Gastrocnemius medialis (tissue), 4 donors: Measurements from ENCODE around the gene NUDC. TPM values are rescaled to one million over a fixed set of nuclear protein-coding genes. Genes with fewer than 3 reads are reported as not detected.

Source experiments
- ATAC-seq, 2 donors: fragments of 150-250 bp; one replicate each; pipeline ENCODE4 v1.9.1; 2016
- DNase-seq, 2 donors: peaks; one replicate each; pipeline ENCODE4 v3.0.0-alpha.2; 2019
- H3K27ac ChIP-seq, 4 donors: fragments of 200-600 bp; sonication (generic); 1 replicate in 1 of 4; 2 replicates in 3 of 4; pipeline ENCODE4 v1.5.1; 2016 to 2018; ENCODE audit warnings: mild to moderate bottlenecking in 2 of 4, moderate library complexity in 1 of 4
- H3K27me3 ChIP-seq, 3 donors: fragments of 200-600 bp; sonication (generic) in 2 of 3; 1 replicate in 1 of 3; 2 replicates in 2 of 3; pipeline versions ENCODE4 v1.5.1 to v1.6.0; 2016 to 2019; ENCODE audit warnings: mild to moderate bottlenecking in 1 of 3, moderate library complexity in 1 of 3
- H3K36me3 ChIP-seq, 2 donors: fragments of 200-600 bp; sonication (generic) in 1 of 2; one replicate each; pipeline ENCODE4 v1.5.1; 2017 to 2018
- H3K4me1 ChIP-seq, 2 donors: fragments of 200-600 bp; sonication (generic) in 1 of 2; one replicate each; pipeline ENCODE4 v1.5.1; 2016 to 2017; ENCODE audit warnings: mild to moderate bottlenecking in 2 of 2
- H3K4me3 ChIP-seq, 4 donors: fragments of 200-600 bp; sonication (generic) in 3 of 4; 1 replicate in 1 of 4; 2 replicates in 3 of 4; pipeline ENCODE4 v1.5.1; 2016 to 2019; ENCODE audit warnings: mild to moderate bottlenecking in 2 of 4
- H3K9me3 ChIP-seq, 3 donors: fragments of 200-600 bp; sonication (generic) in 2 of 3; 1 replicate in 1 of 3; 2 replicates in 2 of 3; pipeline ENCODE4 v1.5.1; 2016 to 2019
- POLR2A ChIP-seq, 2 donors: fragments of 450-650 bp; IDR thresholded peaks; one replicate each; pipeline ENCODE4 v1.6.1; 2017; ENCODE audit warnings: antibody characterized with exemption in 2 of 2, mild to moderate bottlenecking in 2 of 2, moderate library complexity in 2 of 2
- in situ Hi-C, 4 donors: fragments of 200-750 bp; cut with MboI; loops; one replicate each; pipeline versions ENCODE4 v1.15.0 to v1.8.0; 2017; ENCODE audit warnings: low sequenced_read_pairs in 4 of 4
- intact Hi-C: fragments of 100-400 bp; cut with DNase I; formaldehyde crosslinking; loops from one replicate; pipeline ENCODE4 v1.15.1; 2023; ENCODE audit warnings: low total_unique reads
- total RNA-seq, 4 donors: library from RNA; depleted of rRNA; stranded (reverse); fragments of >200 nt; gene quantifications; one replicate each; pipeline versions ENCODE4 v1.1.0 to v1.2.3, GENCODE V29; 2016
- TF ChIP-seq, protein P1 (sequence below), 5 experiments: fragments of 450-650 bp in 3 of 5; fragments of 200-600 bp in 2 of 5; sonication (generic) in 2 of 5; IDR thresholded peaks in 4 of 5; conservative IDR thresholded peaks in 1 of 5; 1 replicate in 4 of 5; 2 replicates in 1 of 5; pipeline ENCODE4 v1.5.1; 2016 to 2019; ENCODE audit warnings: antibody characterized with exemption in 5 of 5, mild to moderate bottlenecking in 3 of 5, moderate library complexity in 3 of 5

The NUDC gene
- total RNA-seq, 4 donors from 2014 or later, result 39.9 to 83.5 (median 70.6) TPM

DNA sequence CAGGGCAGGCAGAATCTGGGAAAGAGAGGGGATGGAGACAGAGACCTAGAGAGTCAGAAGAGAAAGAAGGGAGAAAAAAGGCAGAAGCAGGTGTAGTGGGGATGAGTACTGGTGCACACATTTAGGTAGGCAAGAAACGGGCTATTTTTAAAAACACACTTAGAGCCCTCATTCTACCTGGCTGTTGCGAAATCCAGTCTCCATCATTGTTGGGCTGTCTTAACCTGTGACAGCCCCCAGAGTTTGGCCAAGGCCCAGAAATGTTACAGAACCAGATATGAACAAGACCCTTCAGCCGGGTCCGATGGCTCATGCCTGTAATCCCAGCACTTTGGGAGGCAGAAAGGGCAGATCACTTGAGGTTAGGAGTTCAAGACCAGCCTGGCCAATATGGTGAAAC is 51.3 kb downstream of the NUDC start:
- Histone ChIP-seq H3K9me3 (no peaks in the 10 kb centered on the region), H3K27me3 (peaks cover 2 to 7% (median 4%) of the 10 kb centered on the region in 3 donors), H3K36me3 (no peaks in the 10 kb centered on the region), H3K27ac (no peak overlapping the region), H3K4me1 (no peaks in the 10 kb centered on the region), H3K4me3 (no peak overlapping the region)
- no peak for TF ChIP-seq POLR2A (IDR thresholded peaks at IDR 0.05)
- TF ChIP-seq, protein P1, sequence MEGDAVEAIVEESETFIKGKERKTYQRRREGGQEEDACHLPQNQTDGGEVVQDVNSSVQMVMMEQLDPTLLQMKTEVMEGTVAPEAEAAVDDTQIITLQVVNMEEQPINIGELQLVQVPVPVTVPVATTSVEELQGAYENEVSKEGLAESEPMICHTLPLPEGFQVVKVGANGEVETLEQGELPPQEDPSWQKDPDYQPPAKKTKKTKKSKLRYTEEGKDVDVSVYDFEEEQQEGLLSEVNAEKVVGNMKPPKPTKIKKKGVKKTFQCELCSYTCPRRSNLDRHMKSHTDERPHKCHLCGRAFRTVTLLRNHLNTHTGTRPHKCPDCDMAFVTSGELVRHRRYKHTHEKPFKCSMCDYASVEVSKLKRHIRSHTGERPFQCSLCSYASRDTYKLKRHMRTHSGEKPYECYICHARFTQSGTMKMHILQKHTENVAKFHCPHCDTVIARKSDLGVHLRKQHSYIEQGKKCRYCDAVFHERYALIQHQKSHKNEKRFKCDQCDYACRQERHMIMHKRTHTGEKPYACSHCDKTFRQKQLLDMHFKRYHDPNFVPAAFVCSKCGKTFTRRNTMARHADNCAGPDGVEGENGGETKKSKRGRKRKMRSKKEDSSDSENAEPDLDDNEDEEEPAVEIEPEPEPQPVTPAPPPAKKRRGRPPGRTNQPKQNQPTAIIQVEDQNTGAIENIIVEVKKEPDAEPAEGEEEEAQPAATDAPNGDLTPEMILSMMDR (IDR thresholded peaks at IDR 0.05 in 4 of 5, conservative IDR thresholded peaks at IDR 0.05 in 1 of 5), result no peak
- DNase-seq, result no peak
- in situ Hi-C loops (no loop called here), intact Hi-C loops (no loop called here)
- ATAC-seq, result no peak

DNA sequence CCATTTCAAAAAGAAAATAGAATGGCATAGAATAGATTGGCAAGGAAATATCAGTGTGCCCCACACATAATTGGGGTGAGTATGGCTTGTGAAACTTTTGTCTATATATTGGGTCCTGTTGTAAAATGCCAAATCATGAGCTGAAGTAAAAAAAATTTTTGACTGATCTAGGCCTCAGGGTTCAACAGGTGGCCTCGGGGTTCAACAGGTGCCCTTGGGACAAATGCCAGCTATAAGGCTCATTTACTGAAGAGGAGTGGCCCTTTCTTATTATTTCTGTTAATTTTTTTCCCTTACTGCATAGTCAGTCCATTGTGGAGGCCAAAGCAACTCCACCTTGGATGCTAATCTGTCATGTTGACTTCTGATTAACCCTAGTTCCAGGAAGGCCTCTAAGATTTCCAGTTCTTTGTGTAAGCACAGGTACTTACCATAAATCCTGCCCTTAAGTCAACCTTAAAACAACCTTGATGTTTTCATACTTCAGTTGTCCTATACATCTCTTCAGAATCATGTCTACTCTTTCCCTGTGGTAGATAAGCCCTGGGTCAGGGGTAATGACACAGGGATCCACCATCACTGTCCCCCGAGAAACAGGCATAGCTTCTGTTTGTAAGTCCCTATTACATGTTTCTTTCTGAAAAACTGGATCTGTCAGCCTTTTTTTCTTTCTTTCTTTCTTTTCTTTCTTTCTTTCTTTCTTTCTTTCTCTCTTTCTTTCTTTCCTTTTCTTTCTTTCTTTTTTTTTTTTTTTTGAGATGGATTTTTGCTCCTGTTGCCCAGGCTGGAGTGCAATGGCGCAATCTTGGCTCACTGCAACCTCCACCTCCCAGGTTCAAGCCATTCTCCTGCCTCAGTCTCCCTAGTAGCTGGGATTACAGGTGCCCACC is 55.3 kb downstream of the NUDC start:
- Histone ChIP-seq H3K9me3 (no peaks in the 10 kb centered on the region), H3K27me3 (no peaks in the 10 kb centered on the region), H3K27ac (no peak overlapping the region), H3K4me1 (no peaks in the 10 kb centered on the region), H3K4me3 (no peak overlapping the region), H3K36me3 (no peaks in the 10 kb centered on the region)
- in situ Hi-C loops (no loop called here), intact Hi-C loops (no loop called here)
- no peak for DNase-seq
- no peak for TF ChIP-seq POLR2A (IDR thresholded peaks at IDR 0.05)
- TF ChIP-seq, protein P1 (IDR thresholded peaks at IDR 0.05 in 4 of 5, conservative IDR thresholded peaks at IDR 0.05 in 1 of 5), result no peak
- no peak for ATAC-seq

DNA sequence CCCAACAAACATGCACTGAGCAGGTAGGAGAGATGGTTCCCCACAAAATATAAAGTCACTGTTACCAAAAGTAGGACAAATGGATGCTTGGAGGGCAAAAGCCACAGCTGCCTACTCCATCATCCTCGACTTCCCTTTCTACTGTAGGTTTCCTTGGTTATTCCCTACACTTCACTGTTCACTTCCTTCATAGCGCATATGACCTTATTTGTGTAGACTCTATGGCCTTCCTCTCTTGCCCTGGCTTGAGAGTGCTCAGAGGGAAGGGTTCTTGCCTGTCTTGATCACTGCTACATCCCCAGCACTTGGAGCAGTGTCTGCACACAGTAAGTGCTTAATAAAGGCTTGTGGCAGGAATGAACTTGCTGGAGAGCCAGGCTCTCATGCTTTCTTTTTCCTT is 57.4 kb downstream of the NUDC start:
- Histone ChIP-seq H3K27me3 (peaks cover 0 to 5% (median 0%) of the 10 kb centered on the region in 3 donors), H3K4me3 (no peak overlapping the region), H3K9me3 (no peaks in the 10 kb centered on the region), H3K27ac (no peak overlapping the region), H3K36me3 (no peaks in the 10 kb centered on the region), H3K4me1 (no peaks in the 10 kb centered on the region)
- DNase-seq, result no peak
- ATAC-seq, result no peak
- TF ChIP-seq, protein P1 (IDR thresholded peaks at IDR 0.05 in 4 of 5, conservative IDR thresholded peaks at IDR 0.05 in 1 of 5), result no peak
- TF ChIP-seq POLR2A (IDR thresholded peaks at IDR 0.05), result no peak
- intact Hi-C loops (no loop called here), in situ Hi-C loops (no loop called here)

DNA sequence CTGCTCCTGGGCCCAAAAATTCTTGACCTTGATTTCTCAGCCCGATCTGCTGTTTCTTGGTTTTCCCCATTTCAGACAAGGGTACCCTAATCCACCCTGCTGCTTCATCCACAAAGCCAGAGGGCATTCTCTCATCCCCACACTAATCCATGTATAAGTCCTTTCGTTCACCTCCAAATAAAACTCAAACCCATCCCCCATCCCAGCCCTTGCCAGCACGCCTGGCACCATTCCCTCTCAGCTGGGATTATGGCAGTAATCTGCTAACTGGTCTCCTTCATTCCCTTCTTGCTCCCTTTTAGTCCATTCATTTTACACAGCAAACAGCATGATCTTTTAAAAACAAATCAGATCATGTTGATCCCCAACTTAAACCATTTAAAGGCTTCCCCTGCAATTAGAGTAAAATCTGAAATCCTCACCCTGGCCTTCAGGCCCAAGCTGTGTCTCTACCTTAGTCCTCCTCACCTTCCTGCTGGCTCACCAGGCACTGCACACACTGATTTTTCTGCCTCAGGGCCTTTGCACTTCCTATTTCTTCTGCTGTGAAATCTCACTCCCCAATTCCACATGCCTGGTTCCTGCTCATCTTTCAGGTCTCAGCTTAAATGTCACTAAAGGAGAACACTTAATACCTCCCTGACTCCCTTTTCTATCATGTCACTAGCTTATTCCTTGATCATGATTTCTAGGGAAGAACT is 59.8 kb downstream of the NUDC start:
- H3K27ac ChIP-seq, result no peak overlapping the region
- no peaks in the 10 kb centered on the region for H3K4me1 ChIP-seq
- intact Hi-C loops (no loop called here), in situ Hi-C loops (no loop called here)
- no peak overlapping the region for H3K4me3 ChIP-seq
- H3K27me3 ChIP-seq, result peaks cover 0 to 5% (median 0%) of the 10 kb centered on the region in 3 donors
- ATAC-seq (no peak), DNase-seq (no peak)
- TF ChIP-seq, protein P1 (IDR thresholded peaks at IDR 0.05 in 4 of 5, conservative IDR thresholded peaks at IDR 0.05 in 1 of 5), result no peak
- TF ChIP-seq POLR2A (IDR thresholded peaks at IDR 0.05), result no peak
- no peaks in the 10 kb centered on the region for H3K9me3 ChIP-seq
- H3K36me3 ChIP-seq, result no peaks in the 10 kb centered on the region
